ENCODE results near the gene GPN2. TPM values are rescaled to one million over a fixed set of nuclear protein-coding genes. Genes with fewer than 3 reads are reported as not detected.
"Not testable (repeated sequence)": the region's sequence is repeated elsewhere in the genome, so short reads cannot be mapped to it uniquely, and the experiment has no call there.

GPN2 gene
- total and polyA plus RNA-seq, 9 of the 15 experiments (the other 6 are each of a cell fraction or from before 2014, with no cell fraction given): 9.9 to 58.8 (median 20.4) TPM

DNA sequence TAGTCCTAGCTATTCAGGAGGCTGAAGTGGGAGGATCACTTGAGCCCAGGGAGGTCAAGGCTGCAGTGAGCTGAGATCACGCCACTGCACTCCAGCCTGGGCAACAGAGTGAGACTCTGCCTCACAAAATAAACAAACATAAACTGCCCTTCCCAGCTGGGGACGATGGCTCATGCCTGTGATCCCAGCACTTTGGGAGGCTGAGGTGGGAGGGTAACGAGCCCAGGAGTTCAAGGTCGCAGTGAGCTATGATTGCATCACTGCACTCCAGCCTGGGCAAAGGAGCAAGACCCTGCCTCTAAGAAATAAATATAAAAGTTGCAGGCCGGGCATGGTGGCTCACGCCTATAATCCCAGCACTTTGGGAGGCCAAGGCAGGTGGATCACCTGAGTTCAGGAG lies 8.5 kb downstream of the GPN2 start:
- BruUV-seq (replicated peaks); H3K4me1 ChIP-seq (replicated peaks in 1 of 2; ENCODE audit: control insufficient read depth in 2 of 2, insufficient read depth in 2 of 2, low read length in 2 of 2); H3K4me2 ChIP-seq (ENCODE audit: insufficient read depth, low read length); H3K27me3 ChIP-seq (ENCODE audit: control insufficient read depth in 2 of 2, insufficient read depth in 2 of 2, low read length in 2 of 2); H3K9me1 ChIP-seq (ENCODE audit: control insufficient read depth, insufficient read depth, low read length); H4K20me1 ChIP-seq (replicated peaks; ENCODE audit: control insufficient read depth, insufficient read depth, low read length); H3K79me2 ChIP-seq (ENCODE audit: control insufficient read depth, insufficient read depth, low read length); CTCF ChIA-PET (ENCODE audit: low intra/inter-chr PET ratio); H3K9ac ChIP-seq (ENCODE audit: insufficient read depth in 1 of 2, low read depth in 2 of 2, low read length in 2 of 2); H3K4me3 ChIP-seq; ATAC-seq; H3K27ac ChIP-seq (ENCODE audit: extremely low read depth, low read depth, low read length); H3K9me3 ChIP-seq (replicated peaks; ENCODE audit: control insufficient read depth, insufficient read depth, low read depth, low read length); intact Hi-C loops (cut with micrococcal nuclease); H2AFZ ChIP-seq (ENCODE audit: low read depth, low read length); in situ Hi-C loops (cut with MboI); DNase-seq (ENCODE audit: extremely low read depth in 1 of 4, low spot score in 3 of 4); FAIRE-seq; TF ChIP-seq CEBPG (tag; conservative IDR thresholded peaks at IDR 0.05 in 1 of 2, IDR thresholded peaks at IDR 0.05 in 1 of 2): not testable (repeated sequence)
- H3K36me3 ChIP-seq (ENCODE audit: control insufficient read depth, insufficient read depth, low read length): peaks cover 92% of the 10 kb centered on the region
- TF ChIP-seq CEBPG (CRISPR knock-in tag; IDR thresholded peaks at IDR 0.05) (0 out of 2 replicates have a peak, but pooled peaks have one; percentile 19), ZNF121 (CRISPR knock-in tag; conservative IDR thresholded peaks at IDR 0.05) (peak; percentile 73; the same call in 1 of the 2 replicates), RBFOX2 (IDR thresholded peaks at IDR 0.05; ENCODE audit: low read depth, low read length) (peak; percentile 38; the same call in 1 of the 2 replicates)
- TF ChIP-seq, protein P1, sequence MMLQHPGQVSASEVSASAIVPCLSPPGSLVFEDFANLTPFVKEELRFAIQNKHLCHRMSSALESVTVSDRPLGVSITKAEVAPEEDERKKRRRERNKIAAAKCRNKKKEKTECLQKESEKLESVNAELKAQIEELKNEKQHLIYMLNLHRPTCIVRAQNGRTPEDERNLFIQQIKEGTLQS (IDR thresholded peaks at IDR 0.05): peak; percentile 44
- TF ChIP-seq, protein P1 (CRISPR knock-in tag; conservative IDR thresholded peaks at IDR 0.05): not testable (repeated sequence)
- POLR2A ChIA-PET: interaction anchor here (0.6 to 12.0 kb wide), 8 partner anchors 9 to 322 kb away, joined by 3 to 110 read pairs (median 4); partner anchors contain the start of genes GPATCH3 and GPN2
- WGBS (ENCODE audit: insufficient coverage, low coverage, missing lambda C conversion rate): 82% methylated on average over 6 of the region's 6 CpGs

Data from K562 (cell line).